Forelimb muscle (tissue), 1 donor: ENCODE measurements around the gene N4BP2L1. TPM values are rescaled to one million over a fixed set of nuclear protein-coding genes. Genes with fewer than 3 reads are reported as not detected.

Experiments used
- DNase-seq: peaks from one replicate; pipeline ENCODE4 v3.0.0-alpha.2; 2013; ENCODE audit warnings: low read depth
- polyA plus RNA-seq: library from polyadenylated mRNA; unstranded; fragments of 120-200 nt; gene quantifications from one replicate; pipeline ENCODE4 v1.2.1, GENCODE V29; 2013; ENCODE audit not compliant: insufficient read length

The N4BP2L1 gene
- polyA plus RNA-seq, 1 donor, result 8.8 TPM

- no peak for DNase-seq
These were observed 3.4 kb upstream of the N4BP2L1 start for GRCh38 chr13:32431361-32431760.

DNA sequence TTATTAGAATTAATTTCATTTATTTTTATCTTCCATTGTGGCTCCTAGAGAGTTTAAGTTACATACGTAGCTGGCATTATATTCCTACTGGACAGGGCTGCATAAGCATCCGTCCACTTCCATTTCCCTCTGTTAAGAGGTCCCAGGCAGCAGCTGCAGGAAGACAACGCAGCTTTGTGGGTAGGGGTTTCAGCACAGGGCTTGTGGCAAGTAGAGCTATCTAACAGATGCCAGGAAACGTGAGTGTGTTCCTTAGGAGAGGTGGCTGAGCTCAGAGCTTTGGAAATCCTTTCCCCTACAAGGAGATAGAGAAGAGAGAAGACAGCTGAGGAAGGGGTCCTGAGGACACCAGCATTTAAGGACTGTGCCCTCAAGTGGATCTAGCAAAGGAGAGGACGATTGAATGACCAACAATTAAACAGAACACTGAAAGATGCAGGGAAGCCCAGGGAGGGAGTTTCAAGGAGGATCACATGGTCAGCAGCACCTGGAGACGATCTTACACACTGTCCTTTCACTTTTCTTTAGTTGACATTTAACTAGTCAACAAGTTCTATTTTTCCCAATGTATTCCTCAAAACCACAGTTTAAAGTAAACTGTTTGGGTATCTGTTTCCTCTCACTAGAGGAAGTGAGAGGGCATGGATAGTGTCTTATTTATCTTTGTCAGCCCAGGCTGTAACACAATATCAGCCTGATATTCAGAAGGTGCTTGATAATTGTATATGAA is 2.3 kb upstream of the N4BP2L1 start:
- DNase-seq, result no peak

GRCh38 chr13:32429433-32429909 is 1.5 kb upstream of the N4BP2L1 start:
- no peak for DNase-seq

DNA sequence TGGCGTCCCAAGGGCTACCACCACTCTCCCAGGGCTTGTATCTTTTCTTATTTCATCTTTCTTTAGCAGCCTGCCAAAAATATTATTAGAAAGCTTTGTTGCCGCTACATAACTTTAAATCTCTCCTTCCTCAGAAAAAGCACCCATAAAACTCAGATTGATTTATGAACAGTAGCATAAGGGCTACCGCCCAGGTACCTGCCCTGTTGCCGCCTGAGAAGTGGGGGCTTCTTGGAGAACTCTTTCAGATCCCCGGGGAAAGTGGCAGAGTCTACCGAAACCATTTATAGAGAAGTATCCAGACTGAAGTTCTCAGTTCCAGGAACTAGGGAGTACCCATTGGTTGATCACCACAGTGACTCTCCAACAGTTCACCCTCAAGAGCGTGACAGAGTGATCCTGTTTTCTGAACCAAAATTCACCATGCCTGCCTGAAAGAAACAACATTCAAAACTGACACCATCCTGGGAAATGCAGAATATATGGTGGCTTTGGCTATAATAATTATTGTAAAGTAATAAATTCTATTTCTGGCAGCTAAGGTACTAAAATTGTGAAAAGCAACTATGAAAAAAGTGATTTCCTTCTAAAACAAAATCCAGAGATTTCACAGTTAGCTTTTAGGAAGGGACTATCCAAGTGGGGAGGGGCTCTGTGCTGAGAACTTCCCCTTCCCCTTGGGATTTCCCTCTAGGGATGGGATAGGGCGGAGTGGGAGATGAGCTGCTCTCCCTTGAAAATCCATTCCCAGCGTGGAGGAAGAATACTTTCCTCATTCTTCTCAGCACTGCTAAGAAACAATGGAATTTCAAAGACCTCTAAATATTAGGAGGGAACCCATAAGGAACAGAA is 877 bp upstream of the N4BP2L1 start:
- DNase-seq, result no peak

- DNase-seq, result no peak
These were observed 709 bp downstream of the N4BP2L1 start for GRCh38 chr13:32426990-32427851.

DNA sequence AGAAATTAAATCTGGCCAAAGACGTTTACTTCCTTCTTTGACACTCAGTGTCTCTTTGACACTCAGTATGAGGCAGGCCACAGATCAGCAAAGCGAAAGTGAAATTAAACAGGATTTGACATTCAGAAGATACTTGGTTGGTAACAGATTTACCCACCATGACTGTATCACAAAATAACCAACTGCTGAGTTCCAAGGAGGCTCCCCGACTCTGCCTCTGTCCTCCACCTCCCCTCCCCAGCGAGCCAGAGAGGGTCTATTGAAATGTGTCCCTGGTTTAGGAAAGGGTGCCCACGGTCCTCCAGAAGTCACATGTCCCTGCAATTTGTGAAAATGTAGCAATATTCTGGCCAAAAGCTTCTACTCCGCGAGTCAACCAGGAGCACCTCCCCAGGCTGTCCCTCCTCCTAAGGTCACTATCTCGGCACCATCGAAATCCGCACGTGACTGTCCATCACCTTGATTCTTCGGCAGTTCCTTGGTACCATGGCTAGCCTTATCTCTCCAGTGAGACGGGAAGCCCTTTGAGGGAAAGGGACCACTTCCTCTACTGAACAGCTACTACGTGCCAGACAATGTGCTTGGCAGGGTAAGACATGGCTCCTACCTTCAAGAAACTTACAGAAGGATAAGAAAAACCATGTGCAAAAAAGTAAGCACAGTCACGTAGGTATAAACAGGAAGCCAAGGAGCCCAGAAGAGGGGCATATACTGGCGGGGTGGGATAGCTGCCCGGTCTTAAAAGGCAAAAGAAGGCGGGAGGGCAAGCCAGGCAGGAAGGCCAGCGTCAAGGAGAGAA is 1.5 kb downstream of the N4BP2L1 start:
- DNase-seq, result no peak

GRCh38 chr13:32425158-32425557 is 2.8 kb downstream of the N4BP2L1 start:
- DNase-seq, result no peak

GRCh38 chr13:32423592-32423991 is 4.3 kb downstream of the N4BP2L1 start:
- DNase-seq, result no peak

DNA sequence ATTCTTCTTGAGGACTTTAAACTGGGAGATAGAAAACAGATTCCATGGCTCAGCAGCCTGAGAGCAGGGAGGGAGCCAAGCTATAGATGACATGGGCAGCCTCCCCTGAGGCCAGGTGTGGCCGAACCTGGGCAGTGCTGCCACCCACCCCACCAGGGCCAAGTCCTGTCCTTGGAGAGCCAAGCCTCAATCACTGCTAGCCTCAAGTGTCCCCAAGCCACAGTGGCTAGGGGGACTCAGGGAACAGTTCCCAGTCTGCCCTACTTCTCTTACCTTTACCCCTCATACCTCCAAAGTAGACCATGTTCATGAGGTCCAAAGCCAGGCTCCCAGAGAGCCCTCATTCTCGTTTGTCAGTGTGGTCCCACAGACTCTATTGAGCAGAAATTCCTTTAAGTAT is 8.1 kb downstream of the N4BP2L1 start:
- DNase-seq, result no peak

DNA sequence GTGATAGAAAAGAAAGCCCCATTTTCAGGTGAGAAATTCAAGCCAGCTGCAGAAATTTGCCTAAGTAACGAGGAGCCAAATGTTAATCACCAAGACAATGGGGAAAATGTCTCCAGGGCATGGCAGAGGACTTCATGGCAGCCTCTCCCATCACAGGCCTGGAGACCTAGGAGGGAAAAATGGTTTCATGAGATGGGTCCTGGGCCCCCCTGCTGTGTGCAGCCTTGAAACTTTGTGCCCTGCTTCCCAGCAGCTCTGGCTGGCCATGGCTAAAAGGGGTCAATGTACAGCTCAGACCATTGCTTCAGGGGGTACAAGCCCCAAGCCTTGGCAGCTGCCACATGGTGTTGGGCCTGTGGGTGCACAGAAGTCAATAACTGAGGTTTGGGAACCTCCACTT is 9.9 kb downstream of the N4BP2L1 start:
- DNase-seq, result no peak

DNA sequence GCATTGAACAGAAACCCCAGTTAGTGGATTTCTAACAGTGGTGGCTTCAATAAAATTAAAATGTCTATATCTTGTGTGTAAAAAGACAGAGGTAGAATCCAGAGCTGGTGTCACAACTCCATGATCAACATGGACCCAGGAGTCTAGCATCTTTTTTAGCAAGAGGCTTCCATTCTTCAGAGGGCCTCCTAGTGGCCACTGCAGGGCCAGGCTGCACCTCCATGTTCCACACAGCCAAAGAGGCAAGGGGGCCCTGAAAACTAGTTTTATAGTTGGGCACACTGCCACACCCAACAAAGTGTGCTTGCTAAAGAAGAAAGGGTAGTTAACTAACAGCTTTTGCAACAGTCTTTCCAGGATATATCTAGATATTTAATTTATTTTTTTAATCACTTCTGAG is 12.9 kb downstream of the N4BP2L1 start:
- DNase-seq, result no peak

DNA sequence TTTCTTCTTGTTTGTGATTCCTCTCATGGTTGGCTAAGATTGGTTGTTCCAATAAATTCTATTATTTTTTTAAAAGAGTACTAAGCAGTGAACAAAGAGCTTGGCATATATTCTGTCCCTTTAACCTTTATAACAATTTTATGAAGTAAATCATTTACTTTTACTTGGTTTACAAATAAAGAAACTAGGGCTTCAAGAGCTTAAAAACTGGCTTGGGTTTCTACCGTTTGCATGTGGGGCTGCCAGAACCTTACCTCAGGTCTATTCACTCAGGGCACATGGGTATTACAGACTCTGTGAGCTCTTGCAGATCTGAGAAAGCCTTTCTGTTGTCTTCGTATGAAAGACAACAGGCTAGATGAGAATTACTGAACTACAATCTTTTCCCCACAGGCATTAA is 13.3 kb downstream of the N4BP2L1 start:
- no peak for DNase-seq

DNA sequence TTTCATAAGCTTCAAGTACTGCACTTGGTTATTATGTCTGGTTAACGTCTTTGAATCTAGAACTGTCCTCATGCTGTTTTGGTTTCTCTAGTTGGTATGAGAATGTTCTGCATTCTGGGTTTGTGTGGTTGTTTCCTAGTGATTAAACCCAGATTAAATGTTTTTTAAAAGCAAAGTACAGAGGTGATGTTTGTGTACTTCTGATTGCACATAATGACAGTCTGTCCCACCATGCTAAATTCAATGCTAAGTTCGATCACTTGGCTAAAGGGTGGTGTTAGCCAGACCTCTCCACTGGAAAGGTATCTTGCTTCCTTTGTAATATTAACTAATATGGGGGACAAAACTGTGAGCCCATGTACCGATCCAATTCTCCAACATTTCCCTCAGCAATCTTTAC is 14.6 kb downstream of the N4BP2L1 start:
- no peak for DNase-seq

DNA sequence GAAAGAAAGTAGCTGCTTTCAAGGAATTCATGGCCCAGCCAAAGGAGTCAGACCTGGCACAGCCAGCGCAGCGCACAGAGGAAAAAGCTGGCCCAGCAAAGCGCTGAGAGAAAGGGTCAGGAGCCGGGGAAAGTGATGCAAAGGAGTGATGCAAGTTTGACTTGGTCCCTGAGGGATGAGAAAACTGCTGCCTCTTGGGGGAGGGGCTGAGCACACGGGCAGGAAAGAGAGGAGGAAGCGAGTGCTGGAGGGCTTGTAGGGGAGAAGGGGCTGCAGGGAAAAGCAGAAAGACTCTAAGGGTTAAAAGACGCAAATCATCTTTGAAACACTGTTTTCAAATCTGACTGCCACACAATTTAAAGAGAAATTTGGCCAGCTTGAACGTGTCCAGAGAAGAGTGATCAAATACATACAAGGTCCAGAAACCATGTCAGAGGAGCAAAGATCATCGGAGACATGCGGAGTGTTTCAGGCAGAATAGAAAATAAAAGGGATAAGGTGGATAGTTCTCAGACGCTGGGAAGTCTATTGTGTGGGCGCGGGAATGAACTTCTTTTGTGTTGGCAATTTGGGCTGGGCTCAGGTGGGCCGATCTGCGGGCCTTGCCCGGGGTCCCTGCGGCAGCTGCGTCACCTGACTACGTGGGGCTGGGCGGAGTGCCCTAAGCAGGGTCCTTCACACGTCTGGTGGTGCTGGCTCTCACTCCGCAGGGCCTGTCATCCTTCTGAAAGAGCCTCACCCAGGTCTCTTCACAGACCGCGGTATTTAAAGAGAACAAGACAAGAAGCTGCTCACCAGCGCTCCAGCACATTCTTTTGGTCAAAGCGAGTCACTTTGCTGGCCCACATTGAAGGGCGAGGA is 18.1 kb downstream of the N4BP2L1 start:
- no peak for DNase-seq

DNA sequence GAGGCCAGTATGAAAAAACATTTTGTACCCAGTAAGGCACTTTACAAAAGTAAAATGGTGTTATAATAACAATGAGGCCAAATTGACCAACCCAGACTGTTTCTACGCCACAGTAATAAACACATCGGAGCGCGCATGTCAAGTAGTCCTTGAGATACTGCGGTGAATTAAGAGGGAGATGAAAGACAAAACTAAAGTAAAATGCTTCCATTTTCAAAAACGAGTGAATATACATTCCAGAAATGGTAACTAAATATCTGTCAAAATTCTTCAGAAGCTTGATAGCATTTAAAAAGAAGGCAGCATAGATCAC is 19.0 kb downstream of the N4BP2L1 start:
- no peak for DNase-seq

DNA sequence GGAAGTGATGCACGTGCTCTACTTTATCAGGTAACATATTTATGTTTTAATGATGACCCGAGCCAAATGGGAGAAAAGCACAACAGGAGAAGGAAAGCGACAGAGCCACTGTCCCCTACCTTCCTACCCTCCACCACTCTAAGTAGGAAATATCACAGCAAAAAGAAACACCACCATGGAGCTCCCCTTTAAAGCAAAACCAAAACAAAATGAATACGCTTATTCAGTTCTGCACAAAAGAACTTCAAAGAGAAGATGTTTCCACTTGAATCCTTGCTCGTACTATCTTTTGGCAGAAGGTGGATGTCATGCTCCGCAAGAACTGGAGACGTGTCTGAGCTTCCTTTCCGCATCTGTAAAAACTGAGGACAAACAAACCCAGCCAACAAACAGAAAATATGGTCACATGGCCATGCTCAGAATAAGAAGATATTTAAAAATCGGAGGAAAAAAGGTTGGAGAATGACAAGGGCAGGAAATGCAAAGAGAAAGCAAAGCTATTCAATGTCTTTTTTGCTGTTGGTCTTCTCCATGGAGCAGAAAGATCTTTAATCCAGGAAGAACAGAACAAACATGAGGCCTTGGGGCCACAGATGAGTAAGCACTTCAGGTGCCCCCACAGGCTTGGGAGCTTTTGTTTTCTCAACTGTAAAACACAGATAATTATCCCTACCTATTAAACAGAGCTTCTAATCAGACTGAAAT is 19.5 kb downstream of the N4BP2L1 start:
- DNase-seq, result no peak

DNA sequence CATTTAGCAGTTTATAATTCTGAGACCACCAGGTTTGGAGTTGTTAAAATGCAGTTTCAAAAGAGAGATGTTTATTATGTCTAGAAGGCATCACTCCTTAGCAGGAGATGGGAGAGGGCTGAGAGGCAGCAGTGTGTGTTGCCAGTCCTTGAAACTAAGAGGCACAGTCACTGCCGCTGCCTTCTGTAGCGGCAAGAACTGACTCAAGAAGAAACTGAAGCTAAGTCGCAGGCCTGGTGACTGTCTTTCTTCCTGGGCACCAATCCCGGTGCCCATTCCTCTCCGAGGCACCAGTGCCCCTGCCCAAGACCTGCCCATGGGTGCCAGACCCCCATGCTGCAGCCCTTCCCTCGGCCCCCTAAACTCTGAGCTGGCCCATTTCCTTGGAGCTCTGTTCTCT is 20.1 kb downstream of the N4BP2L1 start:
- no peak for DNase-seq

GRCh38 chr13:32403108-32403507 is 24.8 kb downstream of the N4BP2L1 start:
- no peak for DNase-seq

GRCh38 chr13:32391101-32391619 is 36.8 kb downstream of the N4BP2L1 start:
- no peak for DNase-seq

DNA sequence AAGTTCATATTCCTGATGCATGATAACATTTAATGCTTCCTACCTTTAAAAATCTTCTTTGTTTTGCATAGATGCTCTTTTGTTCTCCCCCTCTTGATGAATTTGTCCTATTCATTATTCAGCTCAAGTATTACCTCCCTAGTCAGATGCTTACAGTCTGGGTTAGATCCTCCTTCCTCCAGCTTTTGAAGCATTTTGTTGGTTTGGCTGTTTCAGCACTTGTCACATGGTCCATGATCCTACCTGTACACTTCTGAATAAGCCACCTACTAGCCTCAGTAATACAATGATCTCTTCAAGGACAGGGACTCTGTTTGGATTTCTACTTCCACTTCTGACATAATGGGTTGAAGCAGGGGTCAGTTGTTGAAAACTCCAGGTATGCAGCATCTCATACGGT is 37.4 kb downstream of the N4BP2L1 start:
- no peak for DNase-seq
